ENCODE results near the gene SPATA19. TPM values are rescaled to one million over a fixed set of nuclear protein-coding genes. Genes with fewer than 3 reads are reported as not detected.

The SPATA19 gene
- total RNA-seq, 2 donors from 2014 or later, result not detected

DNA sequence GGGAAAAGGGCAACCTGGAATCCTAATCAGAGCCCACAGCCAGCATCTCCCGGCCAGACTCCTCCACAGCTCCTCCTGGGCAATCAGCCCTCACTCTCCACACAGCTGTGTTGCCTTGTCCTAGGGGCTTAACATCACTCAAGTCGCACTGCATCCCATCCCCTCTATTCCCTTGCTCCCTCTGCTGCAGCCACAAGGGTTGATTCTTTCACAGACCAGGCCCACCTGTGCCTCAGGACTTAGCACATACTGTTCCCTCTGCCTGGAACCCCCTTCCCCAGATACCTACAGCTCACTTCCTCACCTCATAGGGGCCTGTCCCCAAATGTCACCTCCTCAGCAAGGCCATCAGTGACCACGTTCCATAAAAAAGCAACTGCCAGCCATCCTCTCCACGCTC, 18.4 kb downstream of the SPATA19 start:
- Histone ChIP-seq H3K4me3 (no peak overlapping the region), H3K9me3 (no peaks in the 10 kb centered on the region), H3K27ac (no peak overlapping the region), H3K4me1 (no peaks in the 10 kb centered on the region), H3K9ac (ENCODE audit: low read depth in 2 of 2, low read length in 2 of 2) (no peak overlapping the region), H3K27me3 (no peaks in the 10 kb centered on the region), H3K36me3 (no peaks in the 10 kb centered on the region)
- no peak for DNase-seq
- TF ChIP-seq CTCF (IDR thresholded peaks at IDR 0.05), result no peak
- intact Hi-C loops (cut with DNase I), result no loop called here

- no peak for TF ChIP-seq CTCF (IDR thresholded peaks at IDR 0.05)
- Histone ChIP-seq H3K9me3 (no peaks in the 10 kb centered on the region), H3K27me3 (no peaks in the 10 kb centered on the region), H3K36me3 (no peaks in the 10 kb centered on the region), H3K27ac (no peak overlapping the region), H3K4me1 (no peaks in the 10 kb centered on the region), H3K9ac (ENCODE audit: low read depth in 2 of 2, low read length in 2 of 2) (no peak overlapping the region), H3K4me3 (no peak overlapping the region)
- DNase-seq, result no peak
- intact Hi-C loops (cut with DNase I), result no loop called here
Observed at GRCh38 chr11:133825666-133826065, 19.6 kb downstream of the SPATA19 start.

- DNase-seq, result no peak
- no peak for TF ChIP-seq CTCF (IDR thresholded peaks at IDR 0.05)
Observed at GRCh38 chr11:133825156-133825555, 20.2 kb downstream of the SPATA19 start.

DNA sequence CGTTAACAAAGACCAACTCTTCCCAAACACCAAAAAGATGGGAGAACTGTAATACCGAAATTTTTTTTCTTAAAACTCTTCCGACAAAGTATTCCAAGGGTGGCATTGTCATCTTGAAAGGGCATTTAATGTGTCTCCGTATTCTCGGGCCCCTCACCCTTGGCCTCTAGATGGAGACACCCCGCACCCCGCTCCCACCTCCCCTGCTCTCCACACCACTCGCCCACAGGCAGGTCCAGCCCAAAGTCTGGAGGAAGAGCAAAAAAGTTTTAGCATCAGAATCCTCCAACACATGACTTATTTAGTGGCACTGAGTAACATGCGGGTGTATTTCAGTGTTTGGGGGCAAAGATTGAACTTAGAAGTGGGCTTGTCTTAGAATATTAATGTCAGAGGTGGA, 20.7 kb downstream of the SPATA19 start:
- H3K4me1 ChIP-seq, result no peaks in the 10 kb centered on the region
- H3K9me3 ChIP-seq, result no peaks in the 10 kb centered on the region
- no peak overlapping the region for H3K27ac ChIP-seq
- no peak for TF ChIP-seq CTCF (IDR thresholded peaks at IDR 0.05)
- no peak overlapping the region for H3K9ac ChIP-seq (ENCODE audit: low read depth in 2 of 2, low read length in 2 of 2)
- DNase-seq, result no peak
- H3K4me3 ChIP-seq, result no peak overlapping the region
- no peaks in the 10 kb centered on the region for H3K27me3 ChIP-seq
- intact Hi-C loops (cut with DNase I), result loop anchor here (5.0 kb wide), 1 partner anchor 687 kb away; no protein-coding TSS in a partner anchor
- H3K36me3 ChIP-seq, result no peaks in the 10 kb centered on the region

More at GRCh38 chr11:133825156-133825555, 20.2 kb downstream of the SPATA19 start:
- intact Hi-C loops (cut with DNase I), result no loop called here
- no peaks in the 10 kb centered on the region for H3K4me1 ChIP-seq
- H3K27ac ChIP-seq, result no peak overlapping the region
- H3K27me3 ChIP-seq, result no peaks in the 10 kb centered on the region
- H3K4me3 ChIP-seq, result no peak overlapping the region
- no peaks in the 10 kb centered on the region for H3K9me3 ChIP-seq
- H3K36me3 ChIP-seq, result no peaks in the 10 kb centered on the region
- H3K9ac ChIP-seq (ENCODE audit: low read depth in 2 of 2, low read length in 2 of 2), result no peak overlapping the region

DNA sequence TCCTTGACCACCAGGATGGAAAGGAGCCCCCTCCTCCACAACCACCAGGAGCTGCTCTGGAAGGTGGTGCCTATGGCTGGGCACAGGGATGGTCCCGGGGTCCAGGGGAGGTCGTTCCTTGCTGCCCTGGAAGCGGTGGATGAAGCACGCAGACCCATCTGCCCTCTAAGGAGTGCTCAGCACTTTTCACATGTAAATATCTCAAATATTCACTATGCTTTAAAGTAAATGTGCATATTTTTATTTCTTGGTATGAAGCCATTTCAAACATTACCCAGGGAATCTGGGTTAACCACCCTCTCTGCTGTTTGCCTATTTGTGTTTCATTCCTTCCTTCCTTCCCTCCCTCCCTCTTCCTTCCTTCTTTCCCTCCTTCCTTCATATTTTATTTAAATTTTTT, 21.7 kb downstream of the SPATA19 start:
- Histone ChIP-seq H3K9ac (ENCODE audit: low read depth in 2 of 2, low read length in 2 of 2) (no peak overlapping the region), H3K4me3 (no peak overlapping the region), H3K27ac (no peak overlapping the region), H3K27me3 (no peaks in the 10 kb centered on the region), H3K4me1 (no peaks in the 10 kb centered on the region), H3K9me3 (no peaks in the 10 kb centered on the region), H3K36me3 (no peaks in the 10 kb centered on the region)
- intact Hi-C loops (cut with DNase I), result loop anchor here (5.0 kb wide), 1 partner anchor 686 kb away; no protein-coding TSS in a partner anchor
- no peak for DNase-seq
- TF ChIP-seq CTCF (IDR thresholded peaks at IDR 0.05), result no peak

All from colonic mucosa (tissue), 4 donors.